Ishikawa (cell line): ENCODE measurements around the gene SLC38A5.

Experiments
- CEBPB ChIP-seq: IDR thresholded peaks from 2 replicates; pipeline ENCODE4 v1.6.1; 2012
- CREB1 ChIP-seq: IDR thresholded peaks from 2 replicates; pipeline ENCODE4 v1.6.1; 2012; ENCODE audit warnings: low read depth
- EGR1 ChIP-seq: IDR thresholded peaks from 2 replicates; pipeline ENCODE4 v1.6.1; 2012
- EP300 ChIP-seq: IDR thresholded peaks from 2 replicates; pipeline ENCODE4 v1.6.1; 2012; ENCODE audit warnings: borderline replicate concordance
- FOXM1 ChIP-seq: IDR thresholded peaks from 2 replicates; pipeline ENCODE4 v1.6.1; 2012; ENCODE audit warnings: low read depth, borderline replicate concordance
- MAX ChIP-seq: IDR thresholded peaks from 2 replicates; pipeline ENCODE4 v1.6.1; 2012
- NFIC ChIP-seq: IDR thresholded peaks from 2 replicates; pipeline ENCODE4 v1.6.1; 2012
- RAD21 ChIP-seq: IDR thresholded peaks from 2 replicates; pipeline ENCODE4 v1.6.1; 2012; ENCODE audit warnings: low read depth
- TAF1 ChIP-seq: IDR thresholded peaks from 2 replicates; pipeline ENCODE4 v1.6.1; 2012; ENCODE audit warnings: low read depth, mild to moderate bottlenecking
- TCF12 ChIP-seq: IDR thresholded peaks from 2 replicates; pipeline ENCODE4 v1.6.1; 2012; ENCODE audit warnings: low read depth
- TEAD4 ChIP-seq: IDR thresholded peaks from 2 replicates; pipeline ENCODE4 v1.6.1; 2012
- YY1 ChIP-seq: IDR thresholded peaks from 2 replicates; pipeline ENCODE4 v1.6.1; 2012; ENCODE audit warnings: low read depth
- TF ChIP-seq, protein P1 (sequence below): IDR thresholded peaks from 2 replicates; pipeline ENCODE4 v1.6.1; 2012
- TF ChIP-seq, protein P2 (sequence below): IDR thresholded peaks from 2 replicates; pipeline ENCODE4 v1.6.1; 2012; ENCODE audit warnings: low read depth, mild to moderate bottlenecking

- TF ChIP-seq EP300 (no peak), YY1 (peak; percentile 94), MAX (peak; percentile 82), TEAD4 (peak; percentile 36), TAF1 (peak; percentile 61), TCF12 (peak; percentile 43), CREB1 (peak; percentile 82), RAD21 (no peak), CEBPB (no peak), FOXM1 (no peak), NFIC (no peak), EGR1 (no peak)
- TF ChIP-seq, protein P1, sequence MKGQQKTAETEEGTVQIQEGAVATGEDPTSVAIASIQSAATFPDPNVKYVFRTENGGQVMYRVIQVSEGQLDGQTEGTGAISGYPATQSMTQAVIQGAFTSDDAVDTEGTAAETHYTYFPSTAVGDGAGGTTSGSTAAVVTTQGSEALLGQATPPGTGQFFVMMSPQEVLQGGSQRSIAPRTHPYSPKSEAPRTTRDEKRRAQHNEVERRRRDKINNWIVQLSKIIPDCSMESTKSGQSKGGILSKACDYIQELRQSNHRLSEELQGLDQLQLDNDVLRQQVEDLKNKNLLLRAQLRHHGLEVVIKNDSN = no peak
- TF ChIP-seq, protein P2, sequence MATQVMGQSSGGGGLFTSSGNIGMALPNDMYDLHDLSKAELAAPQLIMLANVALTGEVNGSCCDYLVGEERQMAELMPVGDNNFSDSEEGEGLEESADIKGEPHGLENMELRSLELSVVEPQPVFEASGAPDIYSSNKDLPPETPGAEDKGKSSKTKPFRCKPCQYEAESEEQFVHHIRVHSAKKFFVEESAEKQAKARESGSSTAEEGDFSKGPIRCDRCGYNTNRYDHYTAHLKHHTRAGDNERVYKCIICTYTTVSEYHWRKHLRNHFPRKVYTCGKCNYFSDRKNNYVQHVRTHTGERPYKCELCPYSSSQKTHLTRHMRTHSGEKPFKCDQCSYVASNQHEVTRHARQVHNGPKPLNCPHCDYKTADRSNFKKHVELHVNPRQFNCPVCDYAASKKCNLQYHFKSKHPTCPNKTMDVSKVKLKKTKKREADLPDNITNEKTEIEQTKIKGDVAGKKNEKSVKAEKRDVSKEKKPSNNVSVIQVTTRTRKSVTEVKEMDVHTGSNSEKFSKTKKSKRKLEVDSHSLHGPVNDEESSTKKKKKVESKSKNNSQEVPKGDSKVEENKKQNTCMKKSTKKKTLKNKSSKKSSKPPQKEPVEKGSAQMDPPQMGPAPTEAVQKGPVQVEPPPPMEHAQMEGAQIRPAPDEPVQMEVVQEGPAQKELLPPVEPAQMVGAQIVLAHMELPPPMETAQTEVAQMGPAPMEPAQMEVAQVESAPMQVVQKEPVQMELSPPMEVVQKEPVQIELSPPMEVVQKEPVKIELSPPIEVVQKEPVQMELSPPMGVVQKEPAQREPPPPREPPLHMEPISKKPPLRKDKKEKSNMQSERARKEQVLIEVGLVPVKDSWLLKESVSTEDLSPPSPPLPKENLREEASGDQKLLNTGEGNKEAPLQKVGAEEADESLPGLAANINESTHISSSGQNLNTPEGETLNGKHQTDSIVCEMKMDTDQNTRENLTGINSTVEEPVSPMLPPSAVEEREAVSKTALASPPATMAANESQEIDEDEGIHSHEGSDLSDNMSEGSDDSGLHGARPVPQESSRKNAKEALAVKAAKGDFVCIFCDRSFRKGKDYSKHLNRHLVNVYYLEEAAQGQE = no peak
These were observed 5.9 kb upstream of the SLC38A5 start, which contains the start of gene FTSJ1 for GRCh38 chrX:48475774-48476577.
